Peyer's patch (tissue), 4 donors: Measurements from ENCODE around the gene PLLP.

Source experiments
- CTCF ChIP-seq, 6 experiments: fragments of 450-650 bp in 4 of 6; fragments of 200-600 bp in 2 of 6; sonication (generic) in 1 of 6; IDR thresholded peaks; one replicate each; pipeline ENCODE4 v1.5.1; 2017 to 2019; ENCODE audit warnings: antibody characterized with exemption in 6 of 6, mild to moderate bottlenecking in 3 of 6, moderate library complexity in 1 of 6
- POLR2A ChIP-seq, 2 donors: fragments of 450-650 bp; IDR thresholded peaks; one replicate each; pipeline ENCODE4 v1.5.1; 2017; ENCODE audit warnings: antibody characterized with exemption in 2 of 2, mild to moderate bottlenecking in 2 of 2, moderate library complexity in 2 of 2

- TF ChIP-seq POLR2A (IDR thresholded peaks at IDR 0.05): no peak
- no peak for TF ChIP-seq CTCF (IDR thresholded peaks at IDR 0.05)
Observed at GRCh38 chr16:57225978-57226377, 58.5 kb downstream of the PLLP start.
